ENCODE results near the gene TPCN2. TPM values are rescaled to one million over a fixed set of nuclear protein-coding genes. Genes with fewer than 3 reads are reported as not detected.

The TPCN2 gene
- total and polyA plus RNA-seq, 2 of the 8 experiments (the other 6 are each of a cell fraction or from before 2014, with no cell fraction given) = 9.7 to 18.6 TPM

GRCh38 chr11:69109101-69109500 is 60.4 kb downstream of the TPCN2 start:
- no peak overlapping the region for H2BK5ac ChIP-seq (ENCODE audit: low read depth, low read length)
- no peaks in the 10 kb centered on the region for H3K79me2 ChIP-seq (ENCODE audit: control insufficient read depth in 1 of 2, insufficient read depth in 2 of 2, low read length in 2 of 2)
- no peaks in the 10 kb centered on the region; a peak in 1 of 7 replicates for H3K27me3 ChIP-seq (replicated peaks in 1 of 4; ENCODE audit: control insufficient read depth in 3 of 4, extremely low read depth in 1 of 4, insufficient read depth in 3 of 4, low read length in 3 of 4)
- peaks cover 8% of the 10 kb centered on the region; the same call in 1 of the 2 replicates for H3K23me2 ChIP-seq (ENCODE audit: low read depth, low read length)
- no peak overlapping the region for H3K9ac ChIP-seq (replicated peaks in 1 of 4; ENCODE audit: extremely low read depth in 1 of 4, low read depth in 3 of 4, low read length in 3 of 4)
- no peak overlapping the region for H2AFZ ChIP-seq (ENCODE audit: low read length)
- peaks cover 0 to 6% of the 10 kb centered on the region in 2 experiments for H4K20me1 ChIP-seq (replicated peaks in 1 of 2; ENCODE audit: control insufficient read depth in 1 of 2, insufficient read depth in 2 of 2, low read length in 2 of 2)
- H4K5ac ChIP-seq (ENCODE audit: insufficient read length, low read depth, low read length) = no peak overlapping the region
- no peak overlapping the region for H3K18ac ChIP-seq (ENCODE audit: extremely low read depth, low read length)
- H3K56ac ChIP-seq (replicated peaks; ENCODE audit: insufficient read length, low read depth, low read length) = no peak overlapping the region
- H3K14ac ChIP-seq (ENCODE audit: insufficient read length) = no peak overlapping the region
- POLR2A ChIA-PET (ENCODE audit: partially characterized antibody) = no interaction called here
- no peaks in the 10 kb centered on the region for H3K36me3 ChIP-seq (ENCODE audit: control insufficient read depth in 2 of 4, insufficient read depth in 4 of 4, low read length in 3 of 4)
- no peak overlapping the region for H2BK20ac ChIP-seq (ENCODE audit: low read length)
- H4K8ac ChIP-seq (ENCODE audit: extremely low read depth, insufficient read depth, low read length) = no peak overlapping the region
- no peak overlapping the region for H3K23ac ChIP-seq (ENCODE audit: insufficient read length)
- H3K4me1 ChIP-seq (replicated peaks in 1 of 4; ENCODE audit: control insufficient read depth in 3 of 4, insufficient read depth in 4 of 4, low read length in 3 of 4) = no peaks in the 10 kb centered on the region
- no peak overlapping the region for H2BK15ac ChIP-seq (ENCODE audit: low read length)
- H3K27ac ChIP-seq (ENCODE audit: low read depth, low read length) = no peak overlapping the region
- no peak overlapping the region for H2BK12ac ChIP-seq (ENCODE audit: low read depth, low read length)
- H2AK5ac ChIP-seq (ENCODE audit: low read depth, low read length) = no peak overlapping the region
- H3K4me2 ChIP-seq (ENCODE audit: insufficient read depth in 1 of 2, low read depth in 2 of 2, low read length in 2 of 2) = no peak overlapping the region
- H3K4ac ChIP-seq (replicated peaks; ENCODE audit: insufficient read length, low read depth, low read length) = no peak overlapping the region
- H3K79me1 ChIP-seq (ENCODE audit: low read depth, low read length) = no peaks in the 10 kb centered on the region
- H3K4me3 ChIP-seq (ENCODE audit: extremely low read depth in 1 of 4, insufficient read depth in 2 of 4, low read depth in 3 of 4, low read length in 4 of 4) = no peak overlapping the region
- H2BK120ac ChIP-seq (replicated peaks; ENCODE audit: low read depth, low read length) = no peak overlapping the region
- peaks cover 3 to 5% of the 10 kb centered on the region in 2 experiments; a peak in 1 of 4 replicates for H3K9me3 ChIP-seq (ENCODE audit: insufficient read depth in 2 of 2, low read depth in 1 of 2, low read length in 1 of 2)
- H4K91ac ChIP-seq (replicated peaks; ENCODE audit: insufficient read length, low read length) = no peak overlapping the region
- no peak for FAIRE-seq
- CTCF ChIA-PET (ENCODE audit: partially characterized antibody) = interaction anchor here (0.8 to 1.8 kb wide), 4 partner anchors 22 to 574 kb away, joined by 3 to 6 read pairs (median 6); no protein-coding TSS in a partner anchor
- no peak for DNase-seq (ENCODE audit: low read depth in 1 of 2, low spot score in 2 of 2)
- 75% methylated on average over 2 of the region's 2 CpGs; no CpG with 5 or more reads in 1 of the 2 experiments for WGBS, 2 experiments (ENCODE audit: extremely low coverage in 1 of 2, insufficient coverage in 1 of 2, insufficient read length in 1 of 2, insufficient replicate concordance in 2 of 2, low coverage in 1 of 2, low lambda C conversion rate in 2 of 2, missing lambda C conversion rate in 1 of 2)
- no peak for TF ChIP-seq ATF2 (IDR thresholded peaks at IDR 0.05; ENCODE audit: low read length)
